Right ventricle myocardium superior (tissue), 1 donor: ENCODE data around the gene MAP7. TPM values are rescaled to one million over a fixed set of nuclear protein-coding genes. Genes with fewer than 3 reads are reported as not detected.
"Not testable (repeated sequence)": the region's sequence is repeated elsewhere in the genome, so short reads cannot be mapped to it uniquely, and the experiment has no call there.

Source experiments
- ATAC-seq: fragments of 200-7000 bp; cut with Tn5 transposase; one replicate; pipeline ENCODE4 v1.9.1; 2020; ENCODE audit warnings: mild to moderate bottlenecking; ENCODE audit not compliant: poor library complexity
- DNase-seq: peaks from one replicate; pipeline ENCODE4 v3.0.0-alpha.2; 2020
- intact Hi-C: fragments of 100-400 bp; cut with DNase I; formaldehyde crosslinking; loops from one replicate; pipeline ENCODE4 v1.11.2; 2022
- total RNA-seq: library from RNA; stranded (reverse); fragmentation: NEBNext Ultra II Directional; extraction: Animal tissue kit (Norgen Biotek cat#: 25700); gene quantifications from one replicate; pipeline ENCODE4 v1.2.1, GENCODE V29; 2021
- donor health status: DM: no; HTN: yes; CAD: no; lungs with severe emphysema.

MAP7 gene
- total RNA-seq, 1 donor from 2014 or later: 2.1 TPM

GRCh38 chr6:136489689-136490033 is 60.6 kb downstream of the MAP7 start:
- ATAC-seq, intact Hi-C loops, DNase-seq: not testable (repeated sequence)

GRCh38 chr6:136487759-136488425 is 62.3 kb downstream of the MAP7 start:
- intact Hi-C loops: no loop called here
- ATAC-seq (no peak), DNase-seq (no peak)

GRCh38 chr6:136486357-136486756 is 63.9 kb downstream of the MAP7 start:
- no peak for DNase-seq
- ATAC-seq: peak; percentile 65
- intact Hi-C loops: no loop called here

GRCh38 chr6:136483906-136484305 is 66.3 kb downstream of the MAP7 start:
- no peak for DNase-seq
- no peak for ATAC-seq
- intact Hi-C loops: no loop called here

- DNase-seq, ATAC-seq, intact Hi-C loops: not testable (repeated sequence)
Measured at GRCh38 chr6:136483005-136483404, 67.2 kb downstream of the MAP7 start.

GRCh38 chr6:136477548-136477947 is 72.7 kb downstream of the MAP7 start:
- DNase-seq (no peak), ATAC-seq (no peak)
- intact Hi-C loops: no loop called here

- DNase-seq: no peak
- intact Hi-C loops: no loop called here
- no peak for ATAC-seq
Measured at GRCh38 chr6:136475686-136476085, 74.5 kb downstream of the MAP7 start.

GRCh38 chr6:136474241-136474640 is 76.0 kb downstream of the MAP7 start:
- no peak for DNase-seq
- intact Hi-C loops: no loop called here

GRCh38 chr6:136471922-136472321 is 78.3 kb downstream of the MAP7 start:
- no peak for DNase-seq
- intact Hi-C loops: no loop called here
- no peak for ATAC-seq

More at GRCh38 chr6:136474241-136474640, 76.0 kb downstream of the MAP7 start:
- ATAC-seq: no peak

- intact Hi-C loops: no loop called here
- DNase-seq: no peak
- ATAC-seq: no peak
Measured at GRCh38 chr6:136471372-136471771, 78.8 kb downstream of the MAP7 start.

- DNase-seq (no peak), ATAC-seq (no peak)
- intact Hi-C loops: no loop called here
Measured at GRCh38 chr6:136470044-136470443, 80.2 kb downstream of the MAP7 start.

GRCh38 chr6:136469154-136469553 is 81.1 kb downstream of the MAP7 start:
- DNase-seq: no peak
- intact Hi-C loops: no loop called here
- no peak for ATAC-seq

- ATAC-seq: no peak
- DNase-seq: no peak
- intact Hi-C loops: no loop called here
Measured at GRCh38 chr6:136468711-136469110, 81.5 kb downstream of the MAP7 start.

GRCh38 chr6:136467186-136467585 is 83.0 kb downstream of the MAP7 start:
- no peak for ATAC-seq

GRCh38 chr6:136466777-136467176 is 83.4 kb downstream of the MAP7 start:
- ATAC-seq: no peak
- DNase-seq: no peak

More at GRCh38 chr6:136467186-136467585, 83.0 kb downstream of the MAP7 start:
- intact Hi-C loops: no loop called here
- no peak for DNase-seq

GRCh38 chr6:136465766-136466303 is 84.4 kb downstream of the MAP7 start:
- ATAC-seq (no peak), DNase-seq (no peak)
- intact Hi-C loops: no loop called here

More at GRCh38 chr6:136466777-136467176, 83.4 kb downstream of the MAP7 start:
- intact Hi-C loops: no loop called here

GRCh38 chr6:136464874-136465273 is 85.3 kb downstream of the MAP7 start:
- intact Hi-C loops: no loop called here
- ATAC-seq (no peak), DNase-seq (no peak)

- intact Hi-C loops: no loop called here
- ATAC-seq (no peak), DNase-seq (no peak)
Measured at GRCh38 chr6:136464148-136464547, 86.1 kb downstream of the MAP7 start.

GRCh38 chr6:136463743-136464142 is 86.5 kb downstream of the MAP7 start:
- no peak for ATAC-seq
- intact Hi-C loops: no loop called here
- no peak for DNase-seq

- intact Hi-C loops: no loop called here
- DNase-seq: no peak
- no peak for ATAC-seq
Measured at GRCh38 chr6:136446579-136447187, 103.5 kb downstream of the MAP7 start.
